ENCODE data around the gene SOX8.

The SOX8 gene

DNA sequence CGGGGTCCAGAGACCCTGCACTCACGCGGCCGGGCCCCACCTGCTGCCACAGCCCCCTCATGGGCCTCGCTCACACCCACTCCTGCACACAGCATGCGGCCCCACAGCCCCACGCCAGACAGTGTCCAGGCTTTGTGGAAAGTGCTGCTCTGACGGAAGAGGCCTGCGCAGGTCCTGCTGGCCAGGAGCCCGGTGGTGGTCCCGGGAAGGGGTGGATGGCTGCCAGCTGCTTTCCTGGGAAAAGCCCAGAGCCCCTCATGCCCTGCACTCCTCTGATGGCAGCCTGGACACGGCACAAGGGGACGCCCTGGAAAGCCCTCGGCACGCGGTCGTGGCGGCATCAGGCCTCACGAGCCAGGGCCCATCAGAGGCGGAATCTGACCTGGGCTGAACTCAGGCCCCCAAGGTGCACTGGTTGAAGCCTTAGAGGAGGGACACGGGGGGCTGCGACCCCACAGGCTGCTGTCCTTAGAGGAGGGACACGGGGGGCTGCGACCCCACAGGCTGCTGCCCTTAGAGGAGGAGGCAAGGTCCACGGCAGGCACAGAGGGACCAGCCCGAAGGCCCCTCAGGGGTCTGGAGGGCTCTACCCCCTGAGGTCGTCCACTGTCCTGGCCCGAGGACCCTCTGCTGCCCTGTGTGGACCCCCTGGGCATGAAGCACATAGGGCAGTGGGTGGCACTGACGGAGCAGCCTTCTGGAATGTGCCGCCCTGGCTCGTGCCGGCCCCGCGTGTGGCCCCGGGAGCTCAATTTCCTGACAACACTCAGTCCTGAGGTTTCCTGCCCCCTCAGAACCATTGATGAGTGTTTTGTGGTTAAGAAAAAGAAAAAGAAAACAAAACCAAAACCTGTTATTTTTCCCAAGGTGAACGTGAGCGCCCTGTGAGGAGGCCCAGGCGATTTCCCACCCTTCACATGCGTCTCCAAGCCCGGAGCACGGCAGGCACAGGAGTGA lies 22.1 kb downstream of the SOX8 start:
- DNase-seq (ENCODE audit: extremely low read depth, low read depth) = no peak
- TF ChIP-seq, protein P1, sequence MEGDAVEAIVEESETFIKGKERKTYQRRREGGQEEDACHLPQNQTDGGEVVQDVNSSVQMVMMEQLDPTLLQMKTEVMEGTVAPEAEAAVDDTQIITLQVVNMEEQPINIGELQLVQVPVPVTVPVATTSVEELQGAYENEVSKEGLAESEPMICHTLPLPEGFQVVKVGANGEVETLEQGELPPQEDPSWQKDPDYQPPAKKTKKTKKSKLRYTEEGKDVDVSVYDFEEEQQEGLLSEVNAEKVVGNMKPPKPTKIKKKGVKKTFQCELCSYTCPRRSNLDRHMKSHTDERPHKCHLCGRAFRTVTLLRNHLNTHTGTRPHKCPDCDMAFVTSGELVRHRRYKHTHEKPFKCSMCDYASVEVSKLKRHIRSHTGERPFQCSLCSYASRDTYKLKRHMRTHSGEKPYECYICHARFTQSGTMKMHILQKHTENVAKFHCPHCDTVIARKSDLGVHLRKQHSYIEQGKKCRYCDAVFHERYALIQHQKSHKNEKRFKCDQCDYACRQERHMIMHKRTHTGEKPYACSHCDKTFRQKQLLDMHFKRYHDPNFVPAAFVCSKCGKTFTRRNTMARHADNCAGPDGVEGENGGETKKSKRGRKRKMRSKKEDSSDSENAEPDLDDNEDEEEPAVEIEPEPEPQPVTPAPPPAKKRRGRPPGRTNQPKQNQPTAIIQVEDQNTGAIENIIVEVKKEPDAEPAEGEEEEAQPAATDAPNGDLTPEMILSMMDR (IDR thresholded peaks at IDR 0.05; ENCODE audit: low read depth, low read length) = no peak

DNA sequence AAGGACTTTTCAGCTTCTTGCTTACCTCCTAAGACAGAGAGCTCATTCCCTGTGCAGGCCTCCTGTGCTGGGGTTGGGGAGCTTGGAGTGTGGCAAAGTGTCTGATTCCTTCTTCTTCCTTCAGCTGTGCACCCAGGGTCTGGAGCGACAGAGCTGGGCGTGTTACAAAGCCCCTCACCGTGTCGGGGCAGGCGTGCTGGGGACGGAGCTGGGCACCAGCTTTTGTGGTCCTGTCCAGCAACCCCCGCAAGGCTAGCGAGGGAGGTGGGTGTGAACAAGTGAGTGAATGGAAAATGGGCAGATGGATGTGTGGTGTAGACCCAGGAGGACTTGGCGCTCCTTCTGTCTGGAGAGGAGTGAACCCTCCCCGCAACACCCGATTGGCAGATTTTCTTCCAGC lies 23.7 kb downstream of the SOX8 start:
- no peak for DNase-seq (ENCODE audit: extremely low read depth, low read depth)
- TF ChIP-seq, protein P1 (IDR thresholded peaks at IDR 0.05; ENCODE audit: low read depth, low read length) = no peak

DNA sequence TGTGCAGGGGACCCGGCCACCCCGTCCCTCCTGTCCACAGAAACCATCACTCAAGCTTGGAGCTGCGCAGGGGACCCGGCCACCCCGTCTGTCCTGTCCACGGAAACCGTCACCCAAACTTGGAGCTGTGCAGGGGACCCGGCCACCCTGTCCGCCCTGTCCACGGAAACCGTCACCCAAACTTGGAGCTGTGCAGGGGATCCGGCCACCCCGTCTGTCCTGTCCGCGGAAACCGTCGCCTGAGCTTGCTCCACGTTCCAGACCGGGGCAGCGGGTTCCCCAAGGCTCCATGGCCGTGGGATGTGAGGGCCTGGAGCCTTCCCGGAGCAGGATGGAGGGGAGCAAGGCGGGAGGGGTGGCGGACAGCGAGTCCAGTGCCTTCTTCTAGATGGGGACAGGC lies 25.2 kb downstream of the SOX8 start:
- TF ChIP-seq, protein P1 (IDR thresholded peaks at IDR 0.05; ENCODE audit: low read depth, low read length) = no peak
- no peak for DNase-seq (ENCODE audit: extremely low read depth, low read depth)

DNA sequence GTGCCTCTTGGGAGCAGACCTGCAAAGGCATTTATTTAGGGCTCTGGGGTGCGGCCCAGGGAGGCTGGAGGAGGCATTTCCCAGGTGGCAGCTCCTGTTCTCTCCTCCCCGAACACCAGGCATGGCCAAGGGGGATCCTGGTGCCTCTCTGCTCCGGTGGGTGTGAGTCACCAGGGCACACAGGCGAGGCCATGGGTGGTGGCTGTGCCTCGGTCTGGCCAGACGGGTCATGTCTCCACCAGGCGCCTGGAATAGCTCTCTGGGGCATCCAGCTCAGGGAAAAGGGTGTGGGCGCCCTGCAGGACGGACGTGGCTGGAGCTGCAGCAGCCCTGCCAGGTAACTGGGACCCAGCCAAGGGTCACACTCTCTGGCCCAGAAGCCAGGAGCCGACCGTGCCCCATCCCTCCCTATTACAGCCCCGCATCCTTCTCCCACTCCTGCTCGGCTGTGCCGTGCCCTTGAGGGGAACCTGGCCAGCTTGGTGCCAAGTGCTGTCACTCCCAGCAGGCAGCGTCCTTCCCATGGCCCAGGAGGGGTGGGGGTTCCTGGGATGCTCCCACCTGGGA lies 25.8 kb downstream of the SOX8 start:
- TF ChIP-seq, protein P1 (IDR thresholded peaks at IDR 0.05; ENCODE audit: low read depth, low read length) = no peak
- no peak for DNase-seq (ENCODE audit: extremely low read depth, low read depth)

DNA sequence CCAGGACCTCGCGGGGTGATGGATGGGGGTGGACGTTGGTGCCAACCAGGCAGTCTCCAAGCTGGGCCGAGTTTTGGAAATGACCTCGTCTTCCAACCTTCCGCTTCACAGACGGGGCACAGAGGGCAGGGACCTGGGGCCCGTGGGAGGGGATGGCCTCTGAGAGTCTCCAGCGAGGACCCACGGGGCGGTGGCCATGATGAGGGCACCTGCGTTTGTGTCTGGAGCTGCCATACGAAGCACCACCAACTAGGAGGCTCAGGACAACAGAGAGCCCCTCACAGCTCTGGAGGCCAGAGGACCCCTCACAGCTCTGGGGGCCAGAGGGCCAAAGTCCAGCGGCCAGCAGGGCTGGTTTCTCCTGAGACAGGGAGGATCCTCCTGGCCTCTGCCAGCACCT lies 26.5 kb downstream of the SOX8 start:
- DNase-seq (ENCODE audit: extremely low read depth, low read depth) = no peak
- TF ChIP-seq, protein P1 (IDR thresholded peaks at IDR 0.05; ENCODE audit: low read depth, low read length) = no peak

DNA sequence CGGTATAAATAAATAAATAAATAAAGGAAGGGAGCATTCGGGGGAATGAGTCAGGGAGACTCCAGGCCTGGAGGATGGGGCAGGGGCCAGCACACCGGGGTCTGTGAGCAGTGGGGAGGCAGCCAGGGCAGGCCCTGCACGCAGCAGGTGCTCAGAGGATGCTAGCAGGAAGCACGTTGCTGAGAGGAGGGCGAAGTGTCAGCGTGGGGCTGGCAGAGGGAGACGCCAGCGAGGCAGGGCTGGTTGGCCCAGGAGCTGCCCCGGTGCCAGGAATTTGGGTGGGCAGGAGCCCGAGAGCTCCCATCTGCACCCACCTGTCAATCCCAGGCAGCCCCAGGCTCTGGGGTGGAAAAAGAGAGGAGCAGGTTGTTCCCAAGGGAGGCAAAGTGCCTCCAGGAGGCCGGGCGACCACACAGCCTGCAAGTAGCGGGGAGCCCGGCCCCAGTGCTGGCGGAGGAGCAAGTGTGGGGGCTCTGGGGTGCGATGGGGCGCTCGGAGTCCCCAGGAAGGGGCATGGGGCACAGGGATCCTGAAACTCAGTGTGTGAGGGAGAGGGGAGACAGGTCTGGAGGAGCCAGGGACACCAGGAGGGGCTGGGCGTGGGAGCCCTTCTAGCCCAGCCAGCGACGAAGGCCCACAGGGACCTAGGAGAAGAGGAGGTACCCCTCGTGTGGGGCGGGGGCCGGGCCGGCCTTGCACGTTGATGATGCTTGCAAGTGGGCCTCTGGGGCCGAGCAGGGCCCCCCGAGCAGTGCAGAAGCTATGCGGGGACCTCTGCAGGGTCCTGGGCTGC lies 28.0 kb downstream of the SOX8 start:
- DNase-seq (ENCODE audit: extremely low read depth, low read depth) = no peak
- TF ChIP-seq, protein P1 (IDR thresholded peaks at IDR 0.05; ENCODE audit: low read depth, low read length) = no peak
